ENCODE results near the gene FKBP6. TPM values are rescaled to one million over a fixed set of nuclear protein-coding genes. Genes with fewer than 3 reads are reported as not detected.

FKBP6 gene
- polyA plus RNA-seq, 1 donor from 2014 or later = not detected

DNA sequence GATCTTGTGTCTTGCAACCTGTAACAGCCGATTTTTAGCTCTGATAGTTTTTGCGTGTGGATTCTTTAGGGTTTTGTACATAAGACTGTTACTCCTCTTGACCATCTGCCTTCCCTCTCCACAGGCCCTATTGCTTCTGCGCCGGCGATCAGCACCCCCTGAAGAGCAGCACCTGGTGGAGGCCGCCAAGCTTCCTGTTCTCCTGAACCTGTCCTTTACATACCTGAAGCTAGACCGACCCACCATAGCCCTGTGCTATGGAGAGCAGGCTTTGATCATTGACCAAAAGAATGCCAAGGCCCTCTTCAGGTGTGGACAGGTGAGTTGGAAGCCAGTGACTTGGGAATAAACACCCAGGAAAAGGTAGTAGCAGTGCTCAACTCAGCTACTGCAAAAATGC lies 12.6 kb downstream of the FKBP6 start:
- no peak overlapping the region for H3K27ac ChIP-seq (ENCODE audit: low read length)
- no peaks in the 10 kb centered on the region for H3K9me2 ChIP-seq (ENCODE audit: insufficient read depth, low read length)
- TF ChIP-seq, protein P1, sequence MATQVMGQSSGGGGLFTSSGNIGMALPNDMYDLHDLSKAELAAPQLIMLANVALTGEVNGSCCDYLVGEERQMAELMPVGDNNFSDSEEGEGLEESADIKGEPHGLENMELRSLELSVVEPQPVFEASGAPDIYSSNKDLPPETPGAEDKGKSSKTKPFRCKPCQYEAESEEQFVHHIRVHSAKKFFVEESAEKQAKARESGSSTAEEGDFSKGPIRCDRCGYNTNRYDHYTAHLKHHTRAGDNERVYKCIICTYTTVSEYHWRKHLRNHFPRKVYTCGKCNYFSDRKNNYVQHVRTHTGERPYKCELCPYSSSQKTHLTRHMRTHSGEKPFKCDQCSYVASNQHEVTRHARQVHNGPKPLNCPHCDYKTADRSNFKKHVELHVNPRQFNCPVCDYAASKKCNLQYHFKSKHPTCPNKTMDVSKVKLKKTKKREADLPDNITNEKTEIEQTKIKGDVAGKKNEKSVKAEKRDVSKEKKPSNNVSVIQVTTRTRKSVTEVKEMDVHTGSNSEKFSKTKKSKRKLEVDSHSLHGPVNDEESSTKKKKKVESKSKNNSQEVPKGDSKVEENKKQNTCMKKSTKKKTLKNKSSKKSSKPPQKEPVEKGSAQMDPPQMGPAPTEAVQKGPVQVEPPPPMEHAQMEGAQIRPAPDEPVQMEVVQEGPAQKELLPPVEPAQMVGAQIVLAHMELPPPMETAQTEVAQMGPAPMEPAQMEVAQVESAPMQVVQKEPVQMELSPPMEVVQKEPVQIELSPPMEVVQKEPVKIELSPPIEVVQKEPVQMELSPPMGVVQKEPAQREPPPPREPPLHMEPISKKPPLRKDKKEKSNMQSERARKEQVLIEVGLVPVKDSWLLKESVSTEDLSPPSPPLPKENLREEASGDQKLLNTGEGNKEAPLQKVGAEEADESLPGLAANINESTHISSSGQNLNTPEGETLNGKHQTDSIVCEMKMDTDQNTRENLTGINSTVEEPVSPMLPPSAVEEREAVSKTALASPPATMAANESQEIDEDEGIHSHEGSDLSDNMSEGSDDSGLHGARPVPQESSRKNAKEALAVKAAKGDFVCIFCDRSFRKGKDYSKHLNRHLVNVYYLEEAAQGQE (IDR thresholded peaks at IDR 0.05; ENCODE audit: borderline replicate concordance) = no peak
- TF ChIP-seq MXI1 (conservative IDR thresholded peaks at IDR 0.05; ENCODE audit: poor library complexity, severe bottlenecking) (no peak), SMC3 (conservative IDR thresholded peaks at IDR 0.05; ENCODE audit: poor library complexity) (no peak), RAD21 (conservative IDR thresholded peaks at IDR 0.05) (no peak), EP300 (conservative IDR thresholded peaks at IDR 0.05; ENCODE audit: poor library complexity, severe bottlenecking) (no peak), TAF1 (IDR thresholded peaks at IDR 0.05; ENCODE audit: low read depth) (no peak), POLR2AphosphoS5 (IDR thresholded peaks at IDR 0.05) (no peak), EZH2 (IDR thresholded peaks at IDR 0.05; ENCODE audit: borderline replicate concordance, insufficient read depth, low read length, poor library complexity, severe bottlenecking) (no peak)
- TF ChIP-seq, protein P2, sequence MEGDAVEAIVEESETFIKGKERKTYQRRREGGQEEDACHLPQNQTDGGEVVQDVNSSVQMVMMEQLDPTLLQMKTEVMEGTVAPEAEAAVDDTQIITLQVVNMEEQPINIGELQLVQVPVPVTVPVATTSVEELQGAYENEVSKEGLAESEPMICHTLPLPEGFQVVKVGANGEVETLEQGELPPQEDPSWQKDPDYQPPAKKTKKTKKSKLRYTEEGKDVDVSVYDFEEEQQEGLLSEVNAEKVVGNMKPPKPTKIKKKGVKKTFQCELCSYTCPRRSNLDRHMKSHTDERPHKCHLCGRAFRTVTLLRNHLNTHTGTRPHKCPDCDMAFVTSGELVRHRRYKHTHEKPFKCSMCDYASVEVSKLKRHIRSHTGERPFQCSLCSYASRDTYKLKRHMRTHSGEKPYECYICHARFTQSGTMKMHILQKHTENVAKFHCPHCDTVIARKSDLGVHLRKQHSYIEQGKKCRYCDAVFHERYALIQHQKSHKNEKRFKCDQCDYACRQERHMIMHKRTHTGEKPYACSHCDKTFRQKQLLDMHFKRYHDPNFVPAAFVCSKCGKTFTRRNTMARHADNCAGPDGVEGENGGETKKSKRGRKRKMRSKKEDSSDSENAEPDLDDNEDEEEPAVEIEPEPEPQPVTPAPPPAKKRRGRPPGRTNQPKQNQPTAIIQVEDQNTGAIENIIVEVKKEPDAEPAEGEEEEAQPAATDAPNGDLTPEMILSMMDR (IDR thresholded peaks at IDR 0.05; ENCODE audit: poor library complexity, severe bottlenecking) = no peak
- H3K4me3 ChIP-seq (ENCODE audit: low read length) = no peak overlapping the region
- H2AFZ ChIP-seq (ENCODE audit: low read depth, low read length) = no peak overlapping the region
- no peaks in the 10 kb centered on the region for H3K9me3 ChIP-seq (ENCODE audit: low read length)
- H3K79me2 ChIP-seq (replicated peaks; ENCODE audit: insufficient read depth, low read length) = no peaks in the 10 kb centered on the region
- H4K20me1 ChIP-seq (ENCODE audit: insufficient read depth) = no peaks in the 10 kb centered on the region
- no peaks in the 10 kb centered on the region for H3F3A ChIP-seq (ENCODE audit: insufficient read depth, low read length, poor library complexity, severe bottlenecking)
- no peak overlapping the region for H3K9ac ChIP-seq (ENCODE audit: low read length)
- H3K4me2 ChIP-seq (ENCODE audit: low read length) = no peak overlapping the region
- no peaks in the 10 kb centered on the region for H3K36me3 ChIP-seq (ENCODE audit: insufficient read depth, low read length)
- H3K27me3 ChIP-seq (ENCODE audit: insufficient read depth, low read depth, low read length) = no peaks in the 10 kb centered on the region

DNA sequence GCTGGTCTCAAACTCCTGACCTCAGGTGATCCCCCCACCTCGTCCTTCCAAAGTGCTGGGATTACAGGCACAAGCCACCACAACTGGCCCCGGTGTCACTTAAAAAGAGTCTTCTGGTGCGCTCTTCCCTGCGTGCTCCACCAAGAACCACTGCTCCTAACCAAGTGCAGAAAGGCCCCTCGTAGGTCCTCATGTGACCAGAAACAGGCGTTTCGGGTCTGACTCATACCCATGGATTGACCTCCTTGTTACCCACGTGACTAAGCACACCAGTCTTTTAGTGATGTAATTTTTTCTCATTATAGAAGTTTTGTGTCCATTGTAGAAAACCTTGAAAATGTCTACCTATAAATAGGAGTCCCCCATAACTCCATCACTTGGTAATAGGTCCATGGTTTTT lies 13.9 kb downstream of the FKBP6 start:
- Histone ChIP-seq H3K9me3 (ENCODE audit: low read length) (no peaks in the 10 kb centered on the region), H3K79me2 (replicated peaks; ENCODE audit: insufficient read depth, low read length) (no peaks in the 10 kb centered on the region), H3K27me3 (ENCODE audit: insufficient read depth, low read depth, low read length) (no peaks in the 10 kb centered on the region), H3F3A (ENCODE audit: insufficient read depth, low read length, poor library complexity, severe bottlenecking) (no peaks in the 10 kb centered on the region), H4K20me1 (ENCODE audit: insufficient read depth) (no peaks in the 10 kb centered on the region), H3K9ac (ENCODE audit: low read length) (no peak overlapping the region), H3K4me3 (ENCODE audit: low read length) (no peak overlapping the region), H3K36me3 (ENCODE audit: insufficient read depth, low read length) (no peaks in the 10 kb centered on the region), H3K4me2 (ENCODE audit: low read length) (no peak overlapping the region), H3K9me2 (ENCODE audit: insufficient read depth, low read length) (no peaks in the 10 kb centered on the region), H2AFZ (ENCODE audit: low read depth, low read length) (no peak overlapping the region), H3K27ac (ENCODE audit: low read length) (no peak overlapping the region)
- TF ChIP-seq POLR2AphosphoS5 (IDR thresholded peaks at IDR 0.05) (no peak), MXI1 (conservative IDR thresholded peaks at IDR 0.05; ENCODE audit: poor library complexity, severe bottlenecking) (no peak), TAF1 (IDR thresholded peaks at IDR 0.05; ENCODE audit: low read depth) (no peak), RAD21 (conservative IDR thresholded peaks at IDR 0.05) (no peak), EZH2 (IDR thresholded peaks at IDR 0.05; ENCODE audit: borderline replicate concordance, insufficient read depth, low read length, poor library complexity, severe bottlenecking) (no peak), EP300 (conservative IDR thresholded peaks at IDR 0.05; ENCODE audit: poor library complexity, severe bottlenecking) (no peak)
- TF ChIP-seq, protein P2 (IDR thresholded peaks at IDR 0.05; ENCODE audit: poor library complexity, severe bottlenecking) = no peak
- TF ChIP-seq, protein P1 (IDR thresholded peaks at IDR 0.05; ENCODE audit: borderline replicate concordance) = no peak

Measured in neural cell (in vitro differentiated cells).